Astrocyte of the hippocampus (primary cell): ENCODE results near the gene DLG2.
"Not testable (repeated sequence)": the region's sequence is repeated elsewhere in the genome, so short reads cannot be mapped to it uniquely, and the experiment has no call there.

Experiments
- DNase-seq: peaks from one replicate; pipeline ENCODE4 v3.0.0; 2011; ENCODE audit warnings: low read depth, low spot score

DLG2 gene

DNA sequence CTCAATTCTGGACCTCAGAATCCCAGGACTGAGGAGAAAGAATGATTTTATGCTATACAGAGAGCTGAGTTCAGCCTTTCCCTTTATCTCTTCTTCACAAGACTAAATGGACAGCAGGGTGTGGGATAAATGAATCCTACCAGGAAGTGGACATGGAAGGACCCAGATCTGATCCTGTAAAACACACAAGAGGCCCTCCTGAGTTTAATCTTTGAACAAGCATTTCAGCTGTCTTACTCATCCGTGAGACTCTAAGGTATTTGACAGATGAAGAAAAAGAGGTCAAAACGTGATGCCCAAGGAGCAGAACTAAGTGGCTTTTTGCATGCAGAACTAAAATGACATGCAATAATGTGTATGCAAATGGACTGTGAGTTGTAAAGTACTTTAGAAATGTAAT, 511.3 kb downstream of the DLG2 start:
- DNase-seq = no peak

DNA sequence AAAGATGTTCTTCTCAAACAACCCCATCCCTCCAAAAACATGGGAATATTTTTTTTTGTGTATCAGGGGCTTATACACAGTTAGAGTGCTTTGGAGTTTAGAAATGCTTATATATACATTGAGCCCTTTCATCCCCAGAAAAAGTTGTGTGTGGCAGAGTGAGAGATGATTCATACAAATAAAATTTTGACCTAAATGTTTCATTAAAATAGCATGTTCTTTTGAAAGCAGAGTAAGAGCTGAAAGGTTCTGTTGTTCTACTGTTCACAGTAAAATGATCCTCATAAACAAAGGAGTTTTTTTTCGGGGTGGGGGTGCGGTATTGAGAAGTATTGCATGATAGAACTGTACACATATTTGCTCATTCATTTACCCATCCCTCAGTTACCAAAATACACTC, 512.4 kb downstream of the DLG2 start:
- no peak for DNase-seq

DNA sequence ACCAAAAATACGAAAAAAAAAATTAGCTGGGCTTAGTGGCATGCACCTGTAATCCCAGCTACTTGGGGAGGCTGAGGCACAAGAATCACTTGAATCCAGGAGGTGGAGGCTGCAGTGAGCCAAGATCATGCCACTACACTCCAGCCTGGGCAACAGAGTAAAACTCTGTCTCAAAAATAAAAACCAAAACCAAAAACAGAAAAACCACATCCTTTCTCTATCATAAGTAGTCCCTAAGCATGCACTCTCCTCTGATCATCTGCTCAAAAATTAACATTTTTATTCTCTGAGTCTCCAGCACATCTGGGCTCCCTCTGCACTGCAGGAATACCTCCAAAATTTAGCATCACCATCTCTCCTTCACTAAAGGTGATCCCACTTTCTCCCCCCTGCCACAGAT, 516.9 kb downstream of the DLG2 start:
- not testable (repeated sequence) for DNase-seq

DNA sequence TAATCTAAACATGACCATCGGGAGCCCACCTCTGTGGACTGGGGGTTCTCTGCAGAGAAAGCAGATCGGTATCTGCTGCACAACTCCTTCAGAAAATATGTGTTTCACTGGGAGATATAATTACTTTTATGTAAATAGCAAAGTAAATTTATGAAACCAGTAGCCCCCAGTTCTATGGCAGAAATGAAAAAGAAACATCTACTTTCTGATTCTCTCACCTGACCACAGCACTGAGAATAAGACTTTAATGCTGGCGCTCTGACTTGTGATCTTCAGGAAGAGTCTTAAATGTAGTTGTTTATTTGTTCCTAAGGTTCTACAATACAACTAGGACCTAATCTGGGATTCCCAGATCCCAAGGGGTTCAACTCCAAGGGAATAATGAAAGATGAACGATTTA, 518.0 kb downstream of the DLG2 start:
- DNase-seq = no peak

DNA sequence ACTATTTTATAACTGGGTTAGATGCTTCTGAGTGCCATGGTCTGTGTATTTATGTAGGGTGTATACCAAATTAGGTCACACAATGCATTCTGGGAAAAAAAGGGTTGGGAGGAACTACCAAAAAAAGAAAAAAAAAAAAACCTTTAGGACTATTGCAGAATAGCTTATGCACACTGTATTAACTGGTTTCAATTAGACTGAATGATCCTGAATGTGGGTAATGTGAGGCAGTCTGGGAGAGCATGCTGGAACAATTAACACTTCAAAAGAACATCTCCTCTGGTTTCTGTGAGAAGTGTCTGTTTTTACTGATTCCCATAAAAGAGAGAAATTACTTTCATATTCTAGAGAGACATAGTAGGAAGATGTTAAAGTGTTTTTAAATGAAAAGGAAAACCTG, 521.3 kb downstream of the DLG2 start:
- DNase-seq = no peak

DNA sequence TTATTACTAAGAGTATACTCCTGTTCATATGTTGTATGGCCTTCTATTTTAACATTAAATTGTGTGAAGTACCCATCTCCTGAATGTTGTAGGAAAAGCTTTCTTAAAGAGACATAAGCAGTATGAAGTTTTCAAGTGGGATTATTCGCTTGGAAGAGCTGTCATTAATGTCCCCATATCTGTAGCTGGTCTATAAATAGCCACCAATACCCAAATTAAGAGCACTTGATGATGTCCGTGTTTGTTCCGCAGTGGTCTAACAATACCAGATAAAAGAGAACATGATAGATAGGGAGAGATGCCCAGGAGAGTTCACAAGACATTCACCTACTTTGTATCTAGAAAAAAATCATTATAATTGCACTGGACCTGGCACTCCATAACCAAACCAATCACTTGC, 527.6 kb downstream of the DLG2 start:
- no peak for DNase-seq

DNA sequence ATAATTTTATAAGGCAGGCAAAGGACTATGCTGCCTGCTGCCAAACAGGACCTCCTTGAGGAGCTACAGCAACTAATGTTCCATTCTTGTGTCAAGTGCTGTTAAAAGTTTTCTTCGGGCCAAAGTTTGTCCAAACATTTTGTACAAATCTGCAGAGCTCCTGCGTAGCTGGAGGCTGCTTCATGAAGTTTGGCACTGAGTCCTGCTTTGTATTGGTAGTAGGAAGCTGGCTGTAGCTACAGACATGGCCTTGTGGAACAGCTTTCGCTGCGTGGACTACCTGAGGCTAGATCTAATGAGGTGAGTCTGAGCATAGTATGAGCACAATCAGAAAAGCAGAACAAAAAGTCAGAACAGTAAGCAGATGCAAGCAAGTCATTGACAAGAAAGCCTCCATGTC, 528.1 kb downstream of the DLG2 start:
- no peak for DNase-seq

DNA sequence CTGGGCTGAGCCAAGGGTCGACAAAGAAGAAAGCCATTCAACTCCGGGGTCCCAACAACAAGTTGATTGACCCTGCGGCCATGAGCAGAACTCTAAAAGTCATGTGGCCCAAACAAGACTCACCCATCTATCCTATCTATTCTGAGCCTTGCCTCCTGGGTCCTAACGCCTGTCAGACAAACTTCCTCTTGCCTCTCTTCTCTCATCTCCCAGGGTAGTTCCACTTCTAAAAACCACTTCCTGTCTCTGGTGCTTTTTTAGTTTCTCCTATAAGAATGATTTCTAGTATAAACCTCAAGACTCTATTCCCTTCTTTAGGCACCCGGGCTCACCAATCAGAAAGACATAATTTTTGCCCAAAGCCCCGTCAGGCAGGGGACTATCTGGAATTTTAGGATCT, 530.2 kb downstream of the DLG2 start:
- no peak for DNase-seq

DNA sequence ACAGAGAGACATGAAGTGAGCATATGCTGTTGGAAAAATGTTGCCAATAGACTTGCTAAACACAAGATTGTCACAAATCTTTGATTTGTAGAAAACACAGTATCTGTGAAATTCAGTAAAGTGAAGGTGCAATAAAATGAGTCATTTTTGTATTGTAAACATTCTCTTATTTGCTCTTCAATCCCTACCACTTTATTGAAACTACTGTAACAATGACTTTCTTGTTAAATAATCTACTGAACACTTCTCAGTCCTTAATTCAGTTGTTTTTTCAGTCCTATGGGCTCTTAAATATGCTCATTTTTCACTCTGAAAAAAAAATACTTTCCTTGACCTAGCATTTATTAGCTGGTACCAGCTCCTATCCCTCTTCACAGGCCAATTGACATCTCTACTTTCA, 531.9 kb downstream of the DLG2 start:
- DNase-seq = no peak

DNA sequence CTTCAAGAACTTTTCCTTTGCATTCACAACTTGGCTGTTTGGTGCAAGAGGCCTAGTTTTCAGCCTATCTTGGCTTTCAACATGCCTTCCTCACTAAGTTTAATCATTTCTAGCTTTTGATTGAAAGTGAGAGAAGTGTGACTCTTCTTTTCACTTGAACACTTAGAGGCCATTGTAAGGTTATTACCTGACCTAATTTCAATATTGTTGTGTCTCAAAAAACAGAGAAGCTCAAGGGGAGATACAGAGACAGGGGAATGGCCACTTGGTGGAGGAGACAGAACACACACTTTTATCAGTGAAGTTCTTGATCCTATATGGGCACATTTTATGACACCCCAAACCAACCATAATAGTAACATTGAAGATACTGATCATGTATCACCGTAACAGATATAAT, 532.3 kb downstream of the DLG2 start:
- no peak for DNase-seq

DNA sequence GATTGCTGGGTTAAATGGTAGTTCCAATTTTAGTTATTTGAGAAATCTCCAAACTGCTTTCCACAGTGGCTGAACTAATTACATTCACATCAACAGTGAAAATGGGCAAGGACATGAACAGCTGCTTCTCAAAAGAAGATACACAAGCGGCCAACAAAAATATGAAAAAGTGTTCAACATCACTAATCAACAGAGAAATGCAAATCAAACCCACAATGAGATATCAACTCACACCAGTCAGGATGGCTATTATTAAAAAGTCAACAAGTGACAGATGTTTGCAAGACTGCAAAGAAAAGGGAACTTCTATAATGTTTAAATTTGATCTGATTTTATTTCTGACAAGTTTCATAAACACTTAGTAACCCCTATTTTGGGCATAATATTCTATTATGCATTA, 537.5 kb downstream of the DLG2 start:
- no peak for DNase-seq

DNA sequence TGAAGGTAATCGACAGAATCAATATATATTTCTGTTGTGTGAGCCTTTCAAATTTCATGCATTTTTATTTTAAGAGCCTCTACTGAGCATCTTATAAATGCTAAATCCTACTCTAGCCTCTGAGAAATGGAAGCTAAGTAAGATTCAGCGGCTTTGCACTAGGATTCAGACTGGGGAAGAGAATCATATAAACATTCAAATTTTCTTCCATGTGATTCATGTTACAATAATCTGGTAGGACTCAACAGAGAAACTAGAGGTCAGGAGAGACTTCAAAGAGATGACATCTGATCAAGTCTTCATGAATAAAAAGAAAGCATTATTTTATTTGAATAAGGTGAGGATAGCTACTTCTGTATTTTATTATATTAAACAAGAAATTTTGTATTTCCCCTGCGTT, 538.9 kb downstream of the DLG2 start:
- DNase-seq = peak; percentile 6

DNA sequence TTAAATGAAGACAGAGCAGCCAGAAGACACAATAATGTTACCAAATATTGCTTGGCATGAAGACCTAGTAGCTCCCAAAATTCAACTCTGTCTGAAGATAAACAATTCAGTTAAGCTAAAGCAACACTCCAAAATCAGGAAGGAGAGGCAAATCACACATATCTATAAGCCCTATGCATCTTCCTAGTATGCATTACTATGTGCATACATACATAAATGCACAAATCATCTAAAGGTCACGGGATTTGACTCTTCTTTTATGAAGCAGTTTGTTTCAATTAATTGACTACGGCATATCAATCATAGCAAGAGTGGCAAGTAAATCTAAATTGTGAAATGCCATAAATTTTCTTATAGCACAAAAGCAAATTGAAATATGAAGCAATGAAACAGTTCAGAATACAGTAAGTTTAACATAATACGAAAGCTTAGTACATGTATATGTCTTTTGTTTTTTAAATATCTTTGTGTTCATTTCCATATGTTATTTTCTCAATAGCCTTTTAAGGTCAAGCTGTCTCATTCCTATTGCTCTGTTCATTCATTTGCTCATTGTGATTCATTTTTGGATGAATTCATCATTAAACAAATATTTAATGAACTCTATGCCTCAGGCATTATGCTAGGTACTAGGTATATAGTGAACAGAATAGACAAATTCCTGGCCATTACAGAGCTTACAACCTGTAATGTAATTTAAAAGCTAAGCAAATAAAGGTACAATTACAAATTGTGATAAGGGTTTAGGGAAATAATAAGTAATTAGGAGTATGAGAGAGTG, 540.5 kb downstream of the DLG2 start:
- DNase-seq = no peak

DNA sequence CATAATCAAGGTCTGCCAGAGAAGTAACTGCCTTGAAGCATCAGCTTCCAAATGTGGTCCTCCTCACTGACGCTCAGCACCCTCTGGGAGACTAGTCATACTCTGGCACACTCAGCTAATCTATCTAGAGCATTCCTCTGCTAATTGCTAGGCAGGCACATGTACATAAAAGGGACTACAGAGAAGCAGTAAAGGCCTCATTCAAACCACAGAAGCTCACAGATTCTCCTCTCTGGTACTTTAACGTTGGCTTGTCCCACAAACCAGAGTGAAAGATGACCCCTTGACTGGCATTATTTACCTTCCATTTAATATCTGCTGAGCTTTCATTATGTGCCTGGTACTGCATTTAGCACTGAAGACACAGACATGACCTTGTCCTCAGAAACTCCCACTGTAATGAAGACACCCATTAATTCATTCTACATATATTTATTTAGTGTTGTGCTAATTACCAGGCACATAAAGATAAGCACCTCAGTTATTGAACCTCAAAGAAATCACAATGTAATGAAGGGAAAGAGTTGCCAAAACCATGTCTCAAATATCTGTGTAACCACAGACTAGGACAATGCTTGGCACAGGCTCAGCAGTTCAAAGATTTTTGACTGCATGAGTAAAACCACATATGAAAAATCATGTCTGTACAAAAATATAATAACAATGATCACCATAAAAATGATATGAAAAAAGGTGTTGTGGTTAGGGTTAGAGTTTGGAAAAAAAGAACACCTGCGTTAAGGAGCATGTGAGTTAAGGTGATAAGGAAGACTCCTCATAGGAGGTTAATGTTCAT, 550.4 kb downstream of the DLG2 start:
- DNase-seq = peak; percentile 69

DNA sequence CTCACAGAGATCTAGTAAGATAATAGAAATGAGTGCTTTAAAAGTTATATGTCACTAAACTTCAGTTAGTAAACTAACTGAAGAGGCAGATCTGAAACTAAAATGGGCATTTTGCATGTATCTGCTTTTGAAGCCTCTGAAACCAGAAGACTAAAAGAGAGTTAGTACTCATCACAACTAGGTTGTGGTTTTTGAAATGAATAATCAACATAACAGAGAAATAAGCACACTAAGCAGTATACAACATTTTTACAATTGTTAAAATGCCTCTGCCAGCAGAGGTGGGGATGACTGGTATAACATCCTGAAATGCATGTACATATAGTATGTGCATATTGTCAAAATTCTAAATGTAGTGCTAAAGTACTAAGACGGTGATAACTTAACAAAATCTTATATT, 564.5 kb downstream of the DLG2 start:
- DNase-seq = no peak

DNA sequence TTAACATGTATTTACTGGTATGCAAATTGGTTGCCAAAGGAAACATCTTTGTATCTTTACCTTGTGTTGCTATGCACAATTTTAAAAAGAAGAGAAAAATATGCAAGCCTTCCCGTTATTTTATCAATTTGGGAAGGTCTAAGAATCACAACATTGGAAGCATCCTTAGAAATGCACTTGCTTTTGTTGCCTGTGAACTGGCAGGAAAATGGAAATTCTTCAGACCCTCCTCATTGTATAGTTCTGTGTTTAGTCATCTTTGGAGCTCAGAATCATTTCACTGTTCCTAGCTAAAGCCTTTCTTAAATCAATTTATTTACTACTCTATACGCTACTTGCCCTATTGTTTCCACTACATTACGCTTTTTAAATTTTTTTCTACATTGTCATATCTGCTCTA, 574.5 kb downstream of the DLG2 start:
- DNase-seq = peak; percentile 48

DNA sequence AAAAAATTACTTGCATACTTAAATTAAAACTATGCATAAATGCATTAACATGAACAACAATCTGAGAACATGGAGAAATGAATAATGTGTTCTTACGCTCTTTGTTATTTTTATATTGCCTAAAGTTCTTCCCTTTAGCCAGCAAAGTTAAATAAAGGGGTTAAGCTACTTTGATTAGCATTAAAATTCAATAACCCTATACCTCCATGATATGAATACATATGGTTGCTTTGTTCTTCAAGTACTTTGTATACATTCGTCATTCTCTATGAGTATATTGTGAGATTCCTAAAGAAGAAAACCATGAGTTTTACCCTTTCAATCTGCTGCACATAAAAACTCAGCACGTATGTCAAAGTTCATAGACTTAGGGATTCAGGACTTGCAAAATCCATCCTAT, 578.3 kb downstream of the DLG2 start:
- no peak for DNase-seq

DNA sequence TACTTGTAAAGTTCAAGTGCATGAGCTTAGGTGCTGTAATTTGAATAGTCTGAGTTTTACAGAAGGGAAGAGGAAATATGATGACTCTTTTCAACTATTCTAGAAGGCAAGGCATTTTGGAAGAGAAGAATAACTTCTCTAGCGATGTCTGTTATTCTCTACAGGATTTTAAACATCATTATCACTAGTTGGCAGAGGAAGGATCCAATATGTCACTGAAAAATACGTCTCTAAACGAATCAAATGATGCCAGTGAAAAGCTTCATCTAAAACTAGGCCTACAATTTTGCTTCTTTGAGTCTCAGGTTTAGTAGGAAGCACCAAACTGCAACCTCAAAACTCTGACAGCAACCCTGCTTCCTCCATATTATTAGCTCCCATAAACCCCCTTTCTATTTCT, 581.4 kb downstream of the DLG2 start:
- no peak for DNase-seq

DNA sequence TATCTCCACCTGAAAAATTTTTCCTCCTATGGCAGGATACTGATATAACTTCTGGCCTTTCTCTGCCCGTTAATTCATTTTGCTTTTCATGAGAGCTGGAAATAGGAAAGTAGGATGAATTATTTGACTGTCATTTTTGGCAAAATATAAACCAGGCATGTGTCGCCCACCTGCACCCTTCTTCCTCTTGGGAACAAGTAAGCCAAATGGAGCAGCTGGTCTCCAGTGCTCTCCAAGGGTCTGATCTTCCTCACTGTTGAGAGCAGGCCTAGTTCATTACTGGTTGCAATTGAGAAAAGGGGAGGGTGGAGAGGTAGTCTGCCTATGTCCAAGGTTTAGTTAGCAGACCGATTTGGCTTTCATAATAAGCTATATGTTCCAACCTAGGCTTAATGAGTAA, 582.2 kb downstream of the DLG2 start:
- no peak for DNase-seq

DNA sequence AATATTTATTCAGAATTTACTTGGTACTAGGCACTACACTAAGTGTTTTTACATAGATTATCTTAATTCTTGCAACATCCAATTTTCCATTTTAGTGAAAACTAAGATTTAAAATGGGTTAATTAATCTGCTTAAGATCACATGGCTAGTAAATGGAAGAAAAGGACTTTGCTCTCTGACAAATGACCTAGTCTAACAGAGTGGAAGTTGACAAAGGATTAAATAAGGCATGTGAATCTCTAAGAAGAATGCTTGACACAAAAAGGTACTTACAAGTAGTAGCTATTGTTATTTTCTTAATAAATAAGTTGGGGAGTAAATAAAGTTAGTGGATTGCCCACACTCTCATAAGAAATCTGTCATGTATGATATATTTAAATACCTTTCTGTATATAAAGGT, 584.8 kb downstream of the DLG2 start:
- no peak for DNase-seq

DNA sequence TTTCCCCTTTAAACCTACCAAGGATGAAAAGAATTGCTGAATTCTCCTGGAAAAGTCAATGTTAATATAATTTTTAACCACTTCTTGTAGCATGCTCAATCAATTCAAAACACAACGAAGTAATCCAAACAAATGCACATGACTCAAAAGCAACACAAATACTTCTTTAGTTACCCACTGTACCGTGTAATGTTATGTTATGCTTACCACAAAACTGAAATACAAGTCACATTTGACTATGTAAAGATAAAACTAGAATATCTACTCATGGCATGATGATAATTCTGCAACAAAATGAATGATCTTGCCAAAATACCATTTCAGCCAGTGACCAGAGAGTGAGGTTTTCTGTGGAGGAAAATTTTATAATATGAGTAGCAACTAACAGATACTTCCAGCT, 587.0 kb downstream of the DLG2 start:
- peak; percentile 22 for DNase-seq

DNA sequence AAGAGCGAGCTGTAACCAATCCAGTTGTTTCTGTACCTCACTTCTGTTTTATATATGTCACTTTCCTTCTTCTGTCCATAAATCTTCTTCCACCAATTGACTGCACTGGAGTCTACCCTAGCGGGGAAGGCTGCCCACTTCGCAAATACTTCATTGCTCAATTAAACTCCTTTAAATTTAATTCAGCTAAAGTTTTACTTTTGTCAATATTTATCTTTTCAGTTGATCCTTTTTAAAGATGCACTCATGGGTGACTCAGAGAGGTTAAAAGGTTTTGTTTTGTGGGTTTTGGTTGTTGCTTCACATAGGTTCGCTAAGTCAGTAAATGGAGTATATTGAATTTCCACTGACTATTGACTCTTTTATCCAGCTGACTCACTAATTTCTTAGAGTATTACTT, 597.2 kb downstream of the DLG2 start:
- no peak for DNase-seq

DNA sequence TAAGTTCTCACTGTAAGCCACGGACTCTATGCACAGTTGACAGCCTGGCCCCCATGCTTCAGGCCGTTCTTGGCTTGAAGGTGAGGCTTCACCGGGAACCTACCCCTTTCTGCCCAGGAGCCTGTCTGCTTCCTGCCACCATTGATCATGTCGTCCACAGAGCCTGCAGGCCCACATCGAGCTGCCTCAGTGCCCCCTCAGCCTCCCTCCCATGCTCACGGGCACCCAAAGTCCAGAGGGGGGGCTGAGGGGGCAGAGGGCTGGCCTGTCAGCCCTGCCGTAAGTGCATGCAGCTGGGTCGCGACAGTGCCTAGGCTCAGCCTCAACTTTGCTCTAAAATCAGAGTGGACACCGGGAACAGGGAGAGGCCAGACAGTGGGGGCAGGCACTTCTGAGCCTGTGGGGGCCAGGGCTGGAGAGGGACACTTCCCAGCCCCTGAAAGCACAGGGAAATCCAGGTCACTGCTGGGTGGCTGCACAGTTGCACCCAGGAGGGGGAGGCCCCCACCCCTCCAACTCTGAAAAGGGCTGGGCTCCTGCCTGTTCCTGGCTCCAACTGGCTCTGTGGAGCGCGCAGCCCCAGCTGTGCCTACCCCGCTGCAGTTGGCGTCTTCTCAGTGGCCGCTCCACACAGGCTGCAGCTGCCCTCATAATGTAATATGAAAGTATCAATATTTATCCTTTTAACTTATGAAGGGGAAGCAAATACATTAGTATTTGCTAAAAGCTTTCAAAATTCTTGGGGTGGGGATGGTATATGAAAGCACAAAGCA, 598.6 kb downstream of the DLG2 start:
- no peak for DNase-seq
